K562 (cell line): ENCODE data around the gene DYRK1A. TPM values are rescaled to one million over a fixed set of nuclear protein-coding genes. Genes with fewer than 3 reads are reported as not detected.
A peak's percentile ranks its signal among the peaks of the same experiment; 100 is the strongest.

ENCODE experiments used
- ATAC-seq: fragments of 200-7000 bp; cut with Tn5 transposase; 3 replicates; pipeline ENCODE4 v1.9.1; 2020; ENCODE audit warnings: moderate library complexity
- BruUV-seq: library from RNA; stranded (reverse); fragments of 400-500 nt; replicated peaks from 2 replicates; lab custom pipeline; 2021; lab: Mats Ljungman, UMichigan
- CTCF ChIA-PET: fragments of 300-600 bp; formaldehyde crosslinking; extraction: SDS; loops from one replicate; lab custom pipeline; 2021; ENCODE audit warnings: low intra/inter-chr PET ratio; lab: Yijun Ruan, JAX
- POLR2A ChIA-PET: fragments of 300-600, 350-650 bp; sonication (Branson Sonifier 250); formaldehyde crosslinking; extraction: SDS; loops from one replicate; lab custom pipeline; 2021; ENCODE audit warnings: antibody characterized with exemption, inconsistent platforms; lab: Yijun Ruan, JAX
- DNase-seq, 4 experiments: peaks; one replicate each; pipeline versions ENCODE4 v3.0.0 to v3.0.0-alpha.2; 2011 to 2018; ENCODE audit warnings: low spot score in 3 of 4, mixed read lengths in 3 of 4; ENCODE audit errors: extremely low read depth in 1 of 4
- FAIRE-seq: peaks from 2 replicates; lab custom pipeline; 2011; peaks lifted over from hg19 to GRCh38; lab: Jason Lieb, UNC
- H2AFZ ChIP-seq: 2 replicates; pipeline ENCODE4 v1.6.0; 2011; ENCODE audit warnings: low read depth, low read length, control low read depth, inconsistent platforms
- H3K27ac ChIP-seq: fragments of 200-600 bp; 3 replicates; pipeline ENCODE4 v1.8.0; 2011; ENCODE audit warnings: low read depth, mild to moderate bottlenecking, control low read depth, inconsistent platforms, low read length, moderate library complexity, mixed read lengths; ENCODE audit errors: extremely low read depth
- H3K27me3 ChIP-seq, 2 experiments: fragments of 300-600 bp in 1 of 2; 2 replicates in 1 of 2; 3 replicates in 1 of 2; pipeline versions ENCODE4 v1.6.0 to v1.8.0; 2011; ENCODE audit warnings: inconsistent platforms in 2 of 2, low read length in 2 of 2, mild to moderate bottlenecking in 1 of 2, mixed read lengths in 1 of 2, moderate library complexity in 1 of 2; ENCODE audit not compliant: control insufficient read depth in 2 of 2, insufficient read depth in 2 of 2
- H3K36me3 ChIP-seq: fragments of 300-600 bp; 3 replicates; pipeline ENCODE4 v1.8.0; 2011; ENCODE audit warnings: mild to moderate bottlenecking, low read length, inconsistent platforms; ENCODE audit not compliant: control insufficient read depth, insufficient read depth
- H3K4me1 ChIP-seq, 2 experiments: fragments of 200-600 bp in 1 of 2; replicated peaks in 1 of 2; 2 replicates in 1 of 2; 3 replicates in 1 of 2; pipeline versions ENCODE4 v1.5.1 to v1.8.0; 2011; ENCODE audit warnings: inconsistent platforms in 2 of 2, low read length in 2 of 2, mild to moderate bottlenecking in 1 of 2, mixed read lengths in 1 of 2, moderate library complexity in 1 of 2; ENCODE audit not compliant: control insufficient read depth in 2 of 2, insufficient read depth in 2 of 2
- H3K4me2 ChIP-seq: 2 replicates; pipeline ENCODE4 v1.6.1; 2011; ENCODE audit warnings: low read length, control low read depth, inconsistent platforms, mixed read lengths; ENCODE audit not compliant: insufficient read depth
- H3K4me3 ChIP-seq: fragments of 200-600 bp; sonication (generic), shearing (Covaris generic); 2 replicates; pipeline ENCODE4 v1.5.1; 2016; ENCODE audit warnings: control low read depth, inconsistent platforms
- H3K79me2 ChIP-seq: fragments of 200-600 bp; 3 replicates; pipeline ENCODE4 v1.8.0; 2011; ENCODE audit warnings: low read length, inconsistent platforms; ENCODE audit not compliant: control insufficient read depth, insufficient read depth
- H3K9ac ChIP-seq, 2 experiments: 2 replicates each; pipeline versions ENCODE4 v1.6.0 to v1.6.1; 2011; ENCODE audit warnings: low read depth in 2 of 2, low read length in 2 of 2, control low read depth in 1 of 2, inconsistent platforms in 1 of 2, mild to moderate bottlenecking in 1 of 2, mixed read lengths in 1 of 2; ENCODE audit not compliant: insufficient read depth in 1 of 2
- H3K9me1 ChIP-seq: one replicate; pipeline ENCODE4 v1.6.0; 2011; ENCODE audit warnings: inconsistent platforms, mild to moderate bottlenecking, low read length, moderate library complexity; ENCODE audit not compliant: control insufficient read depth, insufficient read depth
- H3K9me3 ChIP-seq: replicated peaks from 2 replicates; pipeline ENCODE4 v1.5.1; 2011; ENCODE audit warnings: low read depth, low read length, inconsistent platforms; ENCODE audit not compliant: control insufficient read depth, insufficient read depth
- H4K20me1 ChIP-seq: replicated peaks from 2 replicates; pipeline ENCODE4 v1.6.1; 2011; ENCODE audit warnings: low read length, inconsistent platforms, mixed read lengths; ENCODE audit not compliant: control insufficient read depth, insufficient read depth
- BHLHE40 ChIP-seq: IDR thresholded peaks from 2 replicates; pipeline ENCODE4 v1.6.1; 2011; ENCODE audit warnings: low read length, improper control_type of control experiment
- CREB3 ChIP-seq: fragments of 450-650 bp; conservative IDR thresholded peaks from 2 replicates; pipeline ENCODE4 v1.6.1; 2016; ENCODE audit warnings: missing genetic modification characterization, low read depth, mild to moderate bottlenecking, missing compliant biosample characterization, moderate library complexity
- EP400 ChIP-seq: fragments of 450-650 bp; IDR thresholded peaks from 2 replicates; pipeline ENCODE4 v1.6.1; 2017; ENCODE audit warnings: antibody characterized with exemption, mild to moderate bottlenecking, moderate library complexity
- JUND ChIP-seq, 2 experiments: IDR thresholded peaks; 2 replicates in 1 of 2; 3 replicates in 1 of 2; pipeline ENCODE4 v1.6.1; 2011; ENCODE audit warnings: borderline replicate concordance in 2 of 2, low read depth in 2 of 2, low read length in 2 of 2, improper control_type of control experiment in 1 of 2, missing biosample characterization in 1 of 2, missing genetic modification characterization in 1 of 2, missing genetic modification reagents in 1 of 2
- KLF6 ChIP-seq: fragments of 250-450 bp; sonication (Bioruptor Pico); IDR thresholded peaks from 2 replicates; pipeline ENCODE4 v1.4.0; 2020; ENCODE audit warnings: mild to moderate bottlenecking, moderate library complexity, borderline replicate concordance
- NFE2 ChIP-seq: IDR thresholded peaks from 2 replicates; pipeline ENCODE4 v1.6.1; 2014; ENCODE audit warnings: antibody characterized with exemption, low read depth
- NFE2L1 ChIP-seq: fragments of 450-650 bp; IDR thresholded peaks from 2 replicates; pipeline ENCODE4 v1.6.1; 2016; ENCODE audit warnings: missing genetic modification characterization, low read depth, mild to moderate bottlenecking, missing compliant biosample characterization, moderate library complexity, borderline replicate concordance
- PURB ChIP-seq: sonication (generic); formaldehyde crosslinking; IDR thresholded peaks from 2 replicates; pipeline ENCODE4 v1.9.0; 2021; ENCODE audit warnings: low read depth, mild to moderate bottlenecking, missing genetic modification reagents
- THRAP3 ChIP-seq: fragments of 450-650 bp; IDR thresholded peaks from 2 replicates; pipeline ENCODE4 v1.6.1; 2016; ENCODE audit warnings: mild to moderate bottlenecking, inconsistent platforms, borderline replicate concordance
- TRIM24 ChIP-seq, 2 experiments: fragments of 450-650 bp; IDR thresholded peaks; 2 replicates each; pipeline ENCODE4 v1.6.1; 2016
- U2AF2 ChIP-seq: fragments of 200-400 bp; formaldehyde crosslinking; optimal IDR thresholded peaks from 2 replicates; pipeline ENCODE3; 2017; ENCODE audit warnings: low read depth, mild to moderate bottlenecking, low read length
- ZKSCAN8 ChIP-seq: fragments of 200-800 bp; sonication (Bioruptor generic); IDR thresholded peaks from 2 replicates; pipeline ENCODE4 v1.6.1; 2016; ENCODE audit warnings: missing genetic modification characterization, missing compliant biosample characterization
- ZNF253 ChIP-seq: fragments of 250-450 bp; sonication (Bioruptor Pico); conservative IDR thresholded peaks from 2 replicates; pipeline ENCODE4 v1.6.1; 2021; ENCODE audit warnings: mild to moderate bottlenecking
- ZNF76 ChIP-seq: fragments of 250-450 bp; sonication (Bioruptor Pico); IDR thresholded peaks from 2 replicates; pipeline ENCODE4 v1.4.0; 2020; ENCODE audit warnings: mild to moderate bottlenecking, moderate library complexity, borderline replicate concordance
- ZSCAN29 ChIP-seq: fragments of 450-650 bp; IDR thresholded peaks from 2 replicates; pipeline ENCODE4 v1.6.1; 2017
- WGBS: fragments of 100-300 bp; shearing (Covaris generic); methylation state at CpG from one replicate; pipeline ENCODE4 v1.1.6; 2016; ENCODE audit warnings: low coverage, mixed read lengths; ENCODE audit not compliant: insufficient coverage; ENCODE audit errors: missing lambda C conversion rate; 5-methylcytosine and 5-hydroxymethylcytosine counted together
- in situ Hi-C: fragments of 300-500 bp; cut with MboI; formaldehyde crosslinking; loops from 4 replicates; pipeline ENCODE4 v1.15.0; 2018; ENCODE audit warnings: inconsistent platforms, mixed read lengths
- intact Hi-C: fragments of 100-400 bp; cut with micrococcal nuclease; formaldehyde crosslinking; loops from 2 replicates; pipeline ENCODE4 v1.14.2; 2022
- polyA plus RNA-seq, 8 experiments: library from polyadenylated mRNA; depleted of rRNA in 4 of 8; stranded (reverse) in 5 of 8; unstranded in 3 of 8; fragments of >200 nt; fragmentation: Nextera tagmentation in 2 of 8; fragmentation: Illumina TruSeq in 1 of 8; extraction: Ambion mirVana in 2 of 8; extraction: Trizol in 1 of 8; gene quantifications; 2 replicates each; pipeline versions ENCODE4 v1.2.1 to v1.2.3, GENCODE V29; 2011 to 2014; ENCODE audit warnings: inconsistent platforms in 1 of 8, missing spikeins in 1 of 8
- total RNA-seq, 7 experiments: library from RNA; depleted of rRNA in 6 of 7; stranded (reverse); fragments of >200 nt in 6 of 7; fragmentation: Illumina TruSeq in 2 of 7; extraction: Trizol in 2 of 7; gene quantifications; 2 replicates each; pipeline versions ENCODE4 v1.2.1 to v1.2.3, GENCODE V29; 2011 to 2021; ENCODE audit warnings: low replicate concordance in 1 of 7
- TF ChIP-seq, protein P1 (sequence below), 2 experiments: fragments of 200-800 bp in 1 of 2; sonication (Bioruptor generic) in 1 of 2; sonication (generic) in 1 of 2; formaldehyde crosslinking in 1 of 2; IDR thresholded peaks in 1 of 2; conservative IDR thresholded peaks in 1 of 2; 2 replicates each; pipeline versions ENCODE4 v1.5.0 to v1.6.1; 2016 to 2020; ENCODE audit warnings: missing compliant biosample characterization in 1 of 2, missing genetic modification characterization in 1 of 2, missing genetic modification reagents in 1 of 2
- TF ChIP-seq, protein P2 (sequence below): sonication (generic); formaldehyde crosslinking; IDR thresholded peaks from 2 replicates; pipeline ENCODE4 v1.8.0; 2023; ENCODE audit warnings: mild to moderate bottlenecking, missing genetic modification reagents

DYRK1A gene
- total and polyA plus RNA-seq, 9 of the 15 experiments (the other 6 are each of a cell fraction or from before 2014, with no cell fraction given): 3.7 to 64.8 (median 42.3) TPM

DNA sequence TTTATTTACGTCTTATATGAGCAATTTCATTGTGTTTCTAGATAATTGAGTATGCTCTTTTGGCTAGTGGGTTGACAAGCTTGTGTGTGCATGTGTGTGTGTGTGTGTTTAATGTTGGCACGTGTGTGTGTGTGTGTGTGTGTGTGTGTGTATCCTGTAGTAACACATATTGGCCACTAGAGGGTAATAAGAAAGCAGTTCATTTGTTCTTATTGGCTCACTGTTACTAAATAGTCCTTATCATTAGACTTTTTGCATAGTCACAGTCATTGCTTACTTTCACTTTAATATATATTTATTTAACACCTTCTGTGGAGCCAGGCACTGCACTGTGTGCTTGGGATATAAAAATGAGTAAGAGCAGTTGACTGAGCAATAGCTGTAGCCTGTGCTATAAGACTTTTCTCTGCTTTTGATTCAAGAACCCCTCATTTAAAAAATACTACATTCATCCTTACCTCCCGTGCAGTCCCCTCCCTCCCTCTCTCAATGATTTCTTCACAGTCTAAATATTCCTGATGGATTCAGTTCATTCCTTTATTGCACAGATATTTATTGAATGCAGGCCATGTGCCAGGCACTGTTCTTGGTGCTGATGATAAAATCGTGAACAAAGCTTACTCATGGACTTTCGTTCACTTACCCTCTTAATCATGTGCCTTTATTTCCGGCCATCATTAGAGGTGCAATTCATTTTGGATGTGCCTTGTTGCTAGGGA lies 96.7 kb downstream of the DYRK1A start:
- no TSS peak for BruUV-seq
- H3K9me3 ChIP-seq: no peaks in the 10 kb centered on the region
- peaks cover 19% of the 10 kb centered on the region for H4K20me1 ChIP-seq
- ATAC-seq (peak; percentile 74), FAIRE-seq (no peak), DNase-seq (peak; percentile 41 to 51 (median 47))
- WGBS: 27% methylated on average over 6 of the region's 6 CpGs
- H3K27ac ChIP-seq: no peak overlapping the region
- no peak overlapping the region for H2AFZ ChIP-seq
- peaks cover 100% of the 10 kb centered on the region for H3K79me2 ChIP-seq
- in situ Hi-C loops: no loop called here
- H3K4me1 ChIP-seq: peaks cover 0 to 29% of the 10 kb centered on the region in 2 experiments; a peak in 3 of 5 replicates
- peak overlapping the region; percentile 2; the same call in 1 of the 2 replicates for H3K4me2 ChIP-seq
- POLR2A ChIA-PET: interaction anchor here (0.6 to 4.1 kb wide), 5 partner anchors 8 to 195 kb away, joined by 3 to 14 read pairs (median 4); no protein-coding TSS in a partner anchor
- no peaks in the 10 kb centered on the region for H3K27me3 ChIP-seq
- no peaks in the 10 kb centered on the region for H3K9me1 ChIP-seq
- intact Hi-C loops: loop anchor here (5.0 kb wide), 6 partner anchors 96 to 241 kb away; partner anchors contain the start of genes DYRK1A and VPS26C
- CTCF ChIA-PET: no interaction called here
- H3K4me3 ChIP-seq: no peak overlapping the region
- no peak overlapping the region for H3K9ac ChIP-seq
- H3K36me3 ChIP-seq: peaks cover 33% of the 10 kb centered on the region
- no peak for TF ChIP-seq PURB (CRISPR knock-in tag)
- TF ChIP-seq ZNF76 (CRISPR knock-in tag): no peak
- no peak for TF ChIP-seq KLF6
- no peak for TF ChIP-seq CREB3 (tag)
- TF ChIP-seq, protein P1, sequence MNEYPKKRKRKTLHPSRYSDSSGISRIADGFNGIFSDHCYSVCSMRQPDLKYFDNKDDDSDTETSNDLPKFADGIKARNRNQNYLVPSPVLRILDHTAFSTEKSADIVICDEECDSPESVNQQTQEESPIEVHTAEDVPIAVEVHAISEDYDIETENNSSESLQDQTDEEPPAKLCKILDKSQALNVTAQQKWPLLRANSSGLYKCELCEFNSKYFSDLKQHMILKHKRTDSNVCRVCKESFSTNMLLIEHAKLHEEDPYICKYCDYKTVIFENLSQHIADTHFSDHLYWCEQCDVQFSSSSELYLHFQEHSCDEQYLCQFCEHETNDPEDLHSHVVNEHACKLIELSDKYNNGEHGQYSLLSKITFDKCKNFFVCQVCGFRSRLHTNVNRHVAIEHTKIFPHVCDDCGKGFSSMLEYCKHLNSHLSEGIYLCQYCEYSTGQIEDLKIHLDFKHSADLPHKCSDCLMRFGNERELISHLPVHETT (CRISPR knock-in tag; conservative IDR thresholded peaks at IDR 0.05 in 1 of 2, IDR thresholded peaks at IDR 0.05 in 1 of 2): no peak
- TF ChIP-seq JUND (IDR thresholded peaks at IDR 0.05; ENCODE audit: borderline replicate concordance, low read depth, low read length): no peak
- TF ChIP-seq JUND (tag; IDR thresholded peaks at IDR 0.05; ENCODE audit: borderline replicate concordance, low read depth, low read length): 0 out of 3 replicates have a peak, but pooled peaks have one; percentile 23
- TF ChIP-seq BHLHE40: peak; percentile 95
- no peak for TF ChIP-seq ZNF253
- TF ChIP-seq NFE2: 0 out of 2 replicates have a peak, but pooled peaks have one; percentile 53
- peak; percentile 11; the same call in 1 of the 2 replicates for TF ChIP-seq EP400
- peak in 1 of 2 experiments; percentile 57; a peak in 1 of 4 replicates for TF ChIP-seq TRIM24 (IDR thresholded peaks at IDR 0.05)
- TF ChIP-seq ZKSCAN8: no peak
- peak; percentile 50; the same call in 1 of the 2 replicates for TF ChIP-seq THRAP3
- TF ChIP-seq, protein P2, sequence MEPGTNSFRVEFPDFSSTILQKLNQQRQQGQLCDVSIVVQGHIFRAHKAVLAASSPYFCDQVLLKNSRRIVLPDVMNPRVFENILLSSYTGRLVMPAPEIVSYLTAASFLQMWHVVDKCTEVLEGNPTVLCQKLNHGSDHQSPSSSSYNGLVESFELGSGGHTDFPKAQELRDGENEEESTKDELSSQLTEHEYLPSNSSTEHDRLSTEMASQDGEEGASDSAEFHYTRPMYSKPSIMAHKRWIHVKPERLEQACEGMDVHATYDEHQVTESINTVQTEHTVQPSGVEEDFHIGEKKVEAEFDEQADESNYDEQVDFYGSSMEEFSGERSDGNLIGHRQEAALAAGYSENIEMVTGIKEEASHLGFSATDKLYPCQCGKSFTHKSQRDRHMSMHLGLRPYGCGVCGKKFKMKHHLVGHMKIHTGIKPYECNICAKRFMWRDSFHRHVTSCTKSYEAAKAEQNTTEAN (CRISPR knock-in tag): no peak
- peak; percentile 38; the same call in 1 of the 2 replicates for TF ChIP-seq NFE2L1 (tag)
- no peak for TF ChIP-seq ZSCAN29
- TF ChIP-seq U2AF2: no peak
